GM13976 (cell line): Measurements from ENCODE around the gene RBX1.

Experiments
- DNase-seq: peaks from one replicate; pipeline ENCODE4 v3.0.0; 2012; ENCODE audit warnings: low spot score
- CTCF ChIP-seq: IDR thresholded peaks from 2 replicates; pipeline ENCODE4 v1.5.1; 2012; ENCODE audit warnings: borderline replicate concordance, mild to moderate bottlenecking; ENCODE audit not compliant: insufficient read depth; ENCODE audit errors: extremely low read depth, missing control alignments, control extremely low read depth
- in situ Hi-C: fragments of 300-500 bp; cut with MboI; formaldehyde crosslinking; loops from one replicate; pipeline ENCODE4 v1.12.0; 2022; ENCODE audit warnings: low sequenced_read_pairs, mixed read lengths, inconsistent platforms; ENCODE audit not compliant: unreplicated experiment

Gene RBX1

GRCh38 chr22:41015003-41015402, 63.8 kb downstream of the RBX1 start:
- no peak for TF ChIP-seq CTCF
- in situ Hi-C loops = no loop called here
- no peak for DNase-seq

GRCh38 chr22:41021061-41021612, 70.0 kb downstream of the RBX1 start:
- in situ Hi-C loops = no loop called here
- DNase-seq = no peak
- no peak for TF ChIP-seq CTCF

- DNase-seq = peak; percentile 84
- in situ Hi-C loops = no loop called here
- peak; percentile 37 for TF ChIP-seq CTCF
Measured at GRCh38 chr22:41021613-41022454, 70.7 kb downstream of the RBX1 start.

- TF ChIP-seq CTCF = no peak
- in situ Hi-C loops = no loop called here
Measured at GRCh38 chr22:41022470-41023298, 71.5 kb downstream of the RBX1 start.

More at GRCh38 chr22:41022470-41023298, 71.5 kb downstream of the RBX1 start:
- DNase-seq = peak; percentile 81
